IMR-90 (cell line): ENCODE measurements around the gene SPI1.

Experiments used
- CEBPB ChIP-seq: IDR thresholded peaks from 2 replicates; pipeline ENCODE4 v1.6.1; 2012; ENCODE audit warnings: low read depth, low read length, improper control_type of control experiment
- FOS ChIP-seq: fragments of 150-350 bp; IDR thresholded peaks from 2 replicates; pipeline ENCODE4 v1.6.1; 2016; ENCODE audit warnings: low read depth, low read length
- POLR2A ChIP-seq: IDR thresholded peaks from 2 replicates; pipeline ENCODE4 v1.6.1; 2012; ENCODE audit warnings: mild to moderate bottlenecking, low read depth, low read length
- RAD21 ChIP-seq: IDR thresholded peaks from 2 replicates; pipeline ENCODE4 v1.6.1; 2012; ENCODE audit warnings: low read length, improper control_type of control experiment
- RCOR1 ChIP-seq: IDR thresholded peaks from 2 replicates; pipeline ENCODE4 v1.6.1; 2012; ENCODE audit warnings: mild to moderate bottlenecking, low read length, improper control_type of control experiment; ENCODE audit not compliant: insufficient replicate concordance
- RFX5 ChIP-seq: IDR thresholded peaks from 2 replicates; pipeline ENCODE4 v1.8.0; 2012; ENCODE audit warnings: low read depth, mild to moderate bottlenecking, low read length, moderate library complexity
- TF ChIP-seq, protein P1 (sequence below): conservative IDR thresholded peaks from 2 replicates; pipeline ENCODE4 v1.5.1; 2012; ENCODE audit warnings: mild to moderate bottlenecking, low read depth, low read length, improper control_type of control experiment
- TF ChIP-seq, protein P2 (sequence below): fragments of 150-350 bp; IDR thresholded peaks from 2 replicates; pipeline ENCODE4 v1.6.1; 2017; ENCODE audit warnings: mild to moderate bottlenecking, antibody characterized with exemption, low read length, low read depth

GRCh38 chr11:47391077-47391583, 12.8 kb upstream of the SPI1 start:
- TF ChIP-seq, protein P1, sequence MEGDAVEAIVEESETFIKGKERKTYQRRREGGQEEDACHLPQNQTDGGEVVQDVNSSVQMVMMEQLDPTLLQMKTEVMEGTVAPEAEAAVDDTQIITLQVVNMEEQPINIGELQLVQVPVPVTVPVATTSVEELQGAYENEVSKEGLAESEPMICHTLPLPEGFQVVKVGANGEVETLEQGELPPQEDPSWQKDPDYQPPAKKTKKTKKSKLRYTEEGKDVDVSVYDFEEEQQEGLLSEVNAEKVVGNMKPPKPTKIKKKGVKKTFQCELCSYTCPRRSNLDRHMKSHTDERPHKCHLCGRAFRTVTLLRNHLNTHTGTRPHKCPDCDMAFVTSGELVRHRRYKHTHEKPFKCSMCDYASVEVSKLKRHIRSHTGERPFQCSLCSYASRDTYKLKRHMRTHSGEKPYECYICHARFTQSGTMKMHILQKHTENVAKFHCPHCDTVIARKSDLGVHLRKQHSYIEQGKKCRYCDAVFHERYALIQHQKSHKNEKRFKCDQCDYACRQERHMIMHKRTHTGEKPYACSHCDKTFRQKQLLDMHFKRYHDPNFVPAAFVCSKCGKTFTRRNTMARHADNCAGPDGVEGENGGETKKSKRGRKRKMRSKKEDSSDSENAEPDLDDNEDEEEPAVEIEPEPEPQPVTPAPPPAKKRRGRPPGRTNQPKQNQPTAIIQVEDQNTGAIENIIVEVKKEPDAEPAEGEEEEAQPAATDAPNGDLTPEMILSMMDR, result no peak
- TF ChIP-seq FOS (no peak), RFX5 (no peak), RAD21 (no peak), POLR2A (no peak), RCOR1 (no peak), CEBPB (no peak)
- TF ChIP-seq, protein P2, sequence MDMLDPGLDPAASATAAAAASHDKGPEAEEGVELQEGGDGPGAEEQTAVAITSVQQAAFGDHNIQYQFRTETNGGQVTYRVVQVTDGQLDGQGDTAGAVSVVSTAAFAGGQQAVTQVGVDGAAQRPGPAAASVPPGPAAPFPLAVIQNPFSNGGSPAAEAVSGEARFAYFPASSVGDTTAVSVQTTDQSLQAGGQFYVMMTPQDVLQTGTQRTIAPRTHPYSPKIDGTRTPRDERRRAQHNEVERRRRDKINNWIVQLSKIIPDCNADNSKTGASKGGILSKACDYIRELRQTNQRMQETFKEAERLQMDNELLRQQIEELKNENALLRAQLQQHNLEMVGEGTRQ, result no peak
